GOT3 (cell line): ENCODE data around the gene TTC21A.

Experiments
- DNase-seq: peaks from one replicate; lab custom pipeline; 2025; ENCODE audit warnings: mixed read lengths; lab: John Stamatoyannopoulos, UW

Gene TTC21A

DNA sequence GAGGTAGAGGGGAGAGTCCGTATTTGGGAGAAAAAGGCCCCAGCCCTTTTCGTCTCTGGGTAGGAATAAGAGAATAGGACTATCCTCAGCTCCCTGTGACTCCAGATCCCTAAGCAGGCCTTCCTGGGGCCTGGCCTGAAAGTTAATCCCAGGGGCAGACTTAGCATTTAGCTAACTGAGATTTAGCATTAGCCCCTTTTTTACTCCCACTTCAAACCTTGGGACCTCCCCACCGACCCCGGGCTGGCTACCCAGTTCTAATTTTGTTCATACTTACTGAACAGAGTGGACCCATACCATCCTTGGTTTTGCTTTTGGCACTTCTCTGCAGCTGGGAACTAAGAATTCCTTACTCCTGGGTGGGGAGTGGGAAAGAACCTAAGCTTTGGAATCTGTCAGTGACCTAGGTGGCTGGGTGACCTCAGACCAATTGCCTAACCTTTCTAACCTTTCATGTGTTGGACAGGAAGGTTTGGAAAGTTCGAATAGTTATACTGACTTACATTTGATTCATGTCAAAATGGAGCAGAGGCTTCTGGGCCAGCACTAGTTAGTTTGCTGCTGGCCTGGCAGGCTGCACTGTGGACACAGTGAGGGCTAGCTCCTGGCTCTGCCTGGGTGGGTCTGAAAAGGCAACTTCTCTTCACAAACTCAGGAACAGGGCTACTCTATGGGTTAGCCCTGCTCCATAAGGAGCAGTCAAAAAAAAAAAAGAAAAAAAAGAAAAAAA is 11.6 kb downstream of the TTC21A start:
- DNase-seq, result no peak

DNA sequence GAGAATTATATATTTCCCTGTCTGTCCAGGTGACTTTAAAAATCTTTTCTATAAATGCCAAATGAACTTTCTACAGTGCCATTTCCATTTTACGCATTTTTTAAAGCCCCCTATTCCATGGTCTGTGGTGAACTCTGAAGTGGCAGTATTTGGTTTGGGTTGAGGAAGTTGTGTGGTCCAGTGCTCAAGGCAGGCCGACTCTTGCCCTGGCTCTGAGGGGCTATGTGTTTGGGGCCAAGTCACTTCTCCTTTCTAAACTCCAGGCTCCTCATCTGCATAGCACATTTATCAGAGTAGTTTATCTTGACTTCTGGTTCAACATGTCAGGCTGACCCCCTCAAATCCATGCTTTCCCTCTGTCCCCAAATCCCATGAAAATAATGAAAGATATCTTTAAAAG is 14.1 kb downstream of the TTC21A start:
- DNase-seq, result no peak

DNA sequence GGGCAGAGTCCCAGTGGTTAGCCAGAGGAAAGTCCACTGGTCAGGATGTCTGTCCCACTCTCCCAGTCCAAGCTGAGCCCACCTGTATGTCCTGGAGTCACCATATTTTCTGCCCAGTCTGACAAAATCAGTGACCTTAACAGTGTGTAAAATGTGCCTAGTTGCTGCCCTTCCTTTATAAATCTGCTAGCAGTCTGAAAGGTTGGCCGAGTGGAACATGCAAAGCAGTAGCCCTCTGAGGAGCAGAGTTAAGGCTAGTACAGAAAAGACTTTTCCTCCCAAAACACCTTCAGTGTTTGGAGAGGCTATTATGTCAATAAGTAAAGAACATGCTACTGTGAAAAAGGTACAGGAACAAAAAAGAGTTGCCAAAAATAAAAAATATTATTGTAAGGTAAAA is 15.3 kb downstream of the TTC21A start:
- no peak for DNase-seq

DNA sequence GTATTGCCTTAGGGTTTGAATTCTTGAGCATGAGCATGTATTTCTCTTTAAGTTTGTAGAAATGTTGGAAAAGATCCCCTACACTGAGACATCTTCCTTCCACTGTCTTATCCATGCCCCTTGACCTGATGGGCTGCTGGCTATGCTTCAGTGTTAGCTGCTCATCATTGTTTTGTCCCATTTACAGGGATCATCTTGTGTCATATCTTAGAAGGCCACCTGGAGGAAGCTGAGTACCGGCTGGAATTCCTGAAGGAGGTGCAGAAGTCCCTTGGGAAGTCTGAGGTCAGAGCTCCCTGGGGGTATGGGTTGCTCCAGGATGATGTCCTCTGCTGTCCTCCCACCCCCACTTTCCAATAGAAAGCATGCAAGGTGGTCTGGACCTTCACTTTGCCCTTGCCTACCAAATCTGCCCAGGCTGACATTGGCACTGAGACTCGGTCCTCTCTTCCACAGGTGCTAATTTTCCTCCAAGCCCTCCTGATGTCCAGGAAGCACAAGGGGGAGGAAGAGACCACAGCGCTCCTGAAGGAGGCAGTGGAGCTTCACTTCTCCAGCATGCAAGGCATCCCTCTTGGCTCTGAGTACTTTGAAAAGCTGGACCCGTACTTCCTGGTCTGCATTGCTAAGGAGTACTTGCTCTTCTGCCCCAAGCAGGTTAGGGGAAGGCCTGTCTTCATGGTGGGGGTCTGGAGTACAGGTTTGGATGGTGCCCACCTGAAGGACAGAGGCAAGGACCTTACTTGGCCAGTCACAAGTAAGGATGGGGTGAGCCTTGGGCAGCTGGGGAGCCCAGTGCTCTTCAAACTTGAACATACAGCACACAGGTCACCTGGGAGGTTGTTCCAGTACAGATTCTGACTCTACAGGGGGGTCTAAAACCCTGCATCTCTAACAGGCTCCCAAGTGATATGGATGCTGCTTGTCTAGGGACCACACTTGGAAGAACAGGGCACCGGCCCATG is 17.7 kb downstream of the TTC21A start:
- DNase-seq, result no peak

DNA sequence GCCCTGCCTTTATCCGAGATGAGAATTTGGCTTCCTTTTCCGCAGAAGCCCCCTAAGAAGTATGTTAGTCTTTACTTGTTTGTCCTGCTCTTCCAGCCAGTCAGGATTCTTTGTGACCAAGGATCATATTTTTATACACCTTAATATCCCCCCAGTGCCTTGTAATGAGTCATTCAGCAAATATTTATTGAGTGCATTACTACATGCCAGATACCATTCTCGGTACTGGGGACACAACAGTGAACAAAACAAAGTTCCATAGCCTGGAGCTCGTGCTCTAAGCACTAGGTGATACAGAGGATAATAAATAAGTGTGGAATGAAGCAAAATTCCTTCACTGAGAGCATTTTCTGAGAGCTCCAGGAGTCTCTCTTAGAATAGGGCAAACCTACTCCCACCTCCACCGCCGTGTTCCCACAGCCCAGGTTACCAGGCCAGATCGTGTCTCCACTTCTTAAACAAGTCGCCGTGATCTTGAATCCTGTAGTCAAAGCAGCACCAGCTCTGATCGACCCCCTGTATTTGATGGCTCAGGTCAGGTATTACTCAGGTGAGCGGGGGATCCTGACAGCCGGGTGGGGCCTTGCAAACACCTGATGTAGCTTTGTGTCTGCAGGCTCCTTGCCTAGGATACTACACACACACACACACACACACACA is 18.5 kb downstream of the TTC21A start:
- no peak for DNase-seq

DNA sequence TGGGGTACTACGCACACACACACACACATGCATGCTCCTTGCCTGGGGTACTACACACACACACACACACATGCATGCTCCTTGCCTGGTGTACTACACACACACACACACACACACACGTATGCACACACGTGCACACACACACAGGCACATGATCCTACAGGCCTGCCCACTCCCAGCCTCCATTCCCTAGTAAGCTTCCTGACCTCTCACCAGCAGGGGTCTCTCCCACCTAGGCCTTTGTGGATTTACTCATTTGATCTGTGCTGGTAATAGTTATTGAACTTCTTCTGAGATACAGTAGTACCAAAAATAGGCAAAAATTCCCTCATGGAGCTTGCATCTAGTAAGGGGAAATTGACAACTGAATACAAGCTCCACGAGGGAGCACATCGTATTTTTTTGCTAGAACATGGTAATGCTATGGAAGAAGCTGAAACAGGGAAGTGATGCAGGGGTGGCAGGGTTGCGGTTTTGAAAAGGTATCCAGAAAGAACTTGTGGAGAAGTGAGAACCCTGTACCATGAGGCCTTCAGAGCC is 19.1 kb downstream of the TTC21A start:
- DNase-seq, result no peak

DNA sequence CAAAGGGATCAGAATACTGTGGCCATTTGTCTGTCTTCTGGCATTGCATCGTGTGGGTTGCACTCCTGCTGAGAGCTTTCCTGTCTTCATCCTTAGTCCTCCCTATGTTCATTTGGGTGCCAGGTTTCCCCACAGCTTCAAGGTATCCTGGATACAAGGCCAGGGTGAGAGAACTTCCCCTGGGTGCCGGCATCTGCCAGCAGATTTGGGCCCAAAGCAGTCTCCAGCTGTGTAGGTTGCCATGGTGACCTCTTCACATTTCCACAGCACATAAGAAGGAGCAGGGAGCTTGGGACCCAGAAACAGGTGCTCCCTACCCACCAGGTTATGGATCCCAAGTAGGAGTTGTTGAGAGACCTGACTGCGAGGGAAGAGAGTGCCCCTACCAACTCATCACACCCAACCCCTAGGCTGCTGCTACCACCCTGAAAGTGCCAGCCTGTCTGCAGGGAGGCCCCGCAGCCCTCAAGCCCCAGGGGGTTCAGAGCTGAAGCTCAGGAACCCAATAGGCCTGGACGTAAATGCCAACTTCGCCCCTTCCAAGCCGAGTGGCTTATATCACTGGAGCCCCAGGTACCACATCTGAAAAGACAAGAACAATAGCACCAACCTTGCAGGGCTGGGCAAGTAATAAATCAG is 19.9 kb downstream of the TTC21A start:
- no peak for DNase-seq

DNA sequence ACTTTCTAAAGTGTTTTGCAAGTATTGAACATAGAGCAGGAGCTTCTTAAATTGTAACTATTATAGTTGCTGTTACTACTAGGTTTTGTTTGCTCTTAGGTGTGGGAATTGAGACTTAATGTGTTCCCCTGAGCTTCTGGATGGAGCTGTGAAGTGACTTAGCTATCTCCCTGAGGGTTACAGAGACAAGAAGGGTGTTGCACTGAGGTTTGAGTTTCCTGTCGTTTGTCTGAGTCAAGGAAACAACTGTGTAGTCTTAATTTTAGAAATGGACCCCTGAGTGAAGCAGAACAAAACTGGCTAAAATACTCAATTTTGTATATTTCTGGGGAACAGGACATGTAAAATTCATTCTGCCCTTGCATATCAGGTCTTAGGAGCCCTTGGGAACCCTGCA is 20.4 kb downstream of the TTC21A start:
- no peak for DNase-seq

DNA sequence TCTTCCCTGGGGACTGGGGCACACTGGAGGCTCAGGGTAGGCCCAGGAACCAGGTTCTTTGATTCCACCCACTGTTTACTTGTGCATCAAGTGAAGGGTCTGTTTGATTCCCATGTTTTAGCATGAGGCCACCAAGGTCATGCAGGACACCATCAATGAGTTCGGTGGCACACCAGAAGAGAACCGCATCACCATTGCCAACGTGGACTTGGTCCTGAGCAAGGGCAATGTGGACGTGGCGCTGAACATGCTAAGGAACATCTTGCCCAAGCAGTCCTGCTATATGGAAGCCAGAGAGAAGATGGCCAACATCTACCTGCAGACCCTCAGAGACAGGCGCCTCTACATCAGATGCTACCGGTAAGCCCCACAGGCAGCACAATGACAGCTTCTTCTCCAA is 21.5 kb downstream of the TTC21A start:
- no peak for DNase-seq

DNA sequence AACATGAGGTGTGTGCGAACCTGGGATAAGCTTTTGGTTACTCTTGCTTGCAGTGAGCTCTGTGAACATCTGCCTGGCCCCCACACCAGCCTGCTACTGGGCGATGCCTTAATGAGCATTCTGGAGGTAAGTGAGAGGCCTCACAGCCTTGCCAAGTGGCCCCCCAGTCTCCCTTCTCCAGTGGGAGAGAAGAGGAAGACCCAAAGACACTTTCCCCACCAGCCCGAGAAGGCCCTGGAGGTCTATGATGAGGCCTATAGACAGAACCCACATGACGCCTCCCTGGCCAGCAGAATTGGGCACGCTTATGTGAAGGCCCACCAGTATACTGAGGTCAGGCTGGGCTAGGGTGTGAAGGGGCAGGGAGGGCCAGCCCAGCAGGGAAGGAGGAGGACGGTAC is 22.5 kb downstream of the TTC21A start:
- no peak for DNase-seq

DNA sequence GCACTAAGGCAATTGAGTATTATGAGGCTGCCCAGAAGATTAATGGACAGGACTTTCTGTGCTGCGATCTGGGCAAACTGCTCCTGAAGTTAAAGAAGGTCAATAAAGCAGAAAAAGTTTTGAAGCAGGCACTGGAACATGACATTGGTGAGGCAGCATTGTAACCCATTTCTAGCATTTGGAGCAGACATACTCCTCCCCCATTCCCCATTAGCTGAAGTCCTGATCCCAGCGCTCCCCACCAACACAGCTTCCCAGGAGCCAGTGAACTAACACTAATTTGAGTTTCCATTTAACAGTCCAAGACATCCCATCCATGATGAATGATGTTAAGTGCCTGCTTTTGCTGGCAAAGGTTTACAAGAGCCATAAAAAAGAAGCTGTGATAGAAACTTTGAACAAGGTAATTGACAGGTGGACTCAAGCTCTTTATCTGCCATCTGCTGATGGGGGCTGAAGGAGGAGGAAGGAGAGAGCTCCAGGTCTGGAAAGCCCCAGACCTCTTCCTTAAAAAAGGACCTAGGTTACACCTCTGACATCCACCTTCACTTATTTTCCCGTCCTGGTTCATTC is 23.3 kb downstream of the TTC21A start:
- DNase-seq, result no peak

DNA sequence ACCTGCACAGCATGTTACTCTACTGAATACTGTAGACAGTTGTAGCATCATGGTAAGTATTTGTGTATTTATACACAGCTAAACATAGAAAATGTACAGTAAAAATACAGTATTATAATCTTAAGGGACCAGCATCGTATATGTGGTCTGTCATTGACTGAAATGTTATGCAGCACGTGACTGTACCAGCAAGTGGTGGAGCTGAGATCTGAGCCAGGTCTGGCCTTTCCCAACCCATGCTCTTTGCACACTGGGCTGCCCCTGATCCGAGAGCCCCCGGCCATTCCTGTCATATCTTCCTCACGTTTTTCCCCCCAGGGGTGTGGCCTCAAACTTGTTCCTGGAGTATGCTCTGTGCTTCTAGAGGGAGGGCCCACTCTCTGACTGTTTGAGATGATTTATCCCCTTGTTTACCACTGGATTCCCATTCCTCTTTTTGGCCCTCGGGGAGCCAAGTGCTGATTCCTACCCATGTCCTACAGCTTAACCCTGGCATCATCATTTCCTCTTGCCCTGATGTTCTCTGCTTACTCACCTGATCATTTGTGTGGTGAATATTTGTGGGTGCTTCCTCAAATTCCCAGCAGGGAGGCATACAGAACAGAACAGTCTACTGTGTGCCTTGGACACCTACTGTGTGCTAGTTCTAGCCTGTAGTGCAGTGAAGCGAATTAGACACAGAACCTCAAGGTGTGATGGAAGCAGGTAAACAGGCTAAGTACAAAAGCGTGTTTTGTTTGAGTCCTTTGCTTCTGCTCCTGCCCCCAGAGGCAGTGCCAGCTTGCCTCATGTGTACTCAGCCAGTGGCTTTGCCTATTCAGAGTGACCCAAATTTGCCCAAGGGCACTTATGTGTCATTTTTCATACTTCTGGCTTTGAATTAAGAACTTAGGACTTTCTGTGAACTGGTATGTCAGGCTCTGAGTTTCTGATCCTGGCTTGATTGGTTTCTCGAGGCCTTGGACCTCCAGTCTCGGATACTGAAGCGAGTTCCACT is 24.9 kb downstream of the TTC21A start:
- DNase-seq, result no peak

DNA sequence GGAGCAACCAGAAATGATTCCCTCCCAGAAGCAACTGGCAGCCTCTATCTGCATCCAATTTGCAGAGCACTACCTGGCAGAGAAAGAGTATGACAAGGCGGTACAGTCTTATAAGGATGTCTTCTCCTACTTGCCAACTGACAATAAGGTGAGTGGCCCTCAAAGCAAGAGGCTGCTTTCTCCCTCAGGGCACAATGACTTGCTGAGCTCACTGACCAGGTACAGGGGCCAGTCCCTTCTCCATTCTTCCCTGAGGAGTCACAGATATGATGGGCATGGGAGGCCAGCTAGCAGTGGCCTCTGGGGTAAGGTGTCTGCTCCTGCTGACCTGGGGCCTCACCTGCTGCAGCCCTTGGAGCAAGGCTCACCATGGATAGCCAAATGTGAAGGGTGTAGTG is 25.6 kb downstream of the TTC21A start:
- no peak for DNase-seq

DNA sequence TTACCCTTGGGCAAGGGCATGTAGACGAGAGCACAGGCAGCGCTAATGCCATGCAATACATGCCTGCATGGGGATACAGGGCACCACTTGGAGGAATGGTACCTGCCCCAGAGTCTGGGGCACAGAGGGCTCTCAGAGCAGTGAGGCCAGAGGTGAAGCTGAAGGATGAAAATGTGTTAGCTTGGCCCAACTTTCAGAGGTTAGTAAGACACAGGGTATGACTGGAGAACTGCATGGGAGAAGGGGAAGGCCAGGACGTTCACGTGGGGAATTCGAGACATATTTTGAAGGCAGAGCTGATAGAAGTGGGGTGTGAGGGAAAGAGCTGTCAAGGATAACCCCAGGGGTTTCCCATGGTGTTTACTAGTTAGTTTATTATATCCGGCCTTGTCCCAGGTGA is 26.3 kb downstream of the TTC21A start:
- no peak for DNase-seq

DNA sequence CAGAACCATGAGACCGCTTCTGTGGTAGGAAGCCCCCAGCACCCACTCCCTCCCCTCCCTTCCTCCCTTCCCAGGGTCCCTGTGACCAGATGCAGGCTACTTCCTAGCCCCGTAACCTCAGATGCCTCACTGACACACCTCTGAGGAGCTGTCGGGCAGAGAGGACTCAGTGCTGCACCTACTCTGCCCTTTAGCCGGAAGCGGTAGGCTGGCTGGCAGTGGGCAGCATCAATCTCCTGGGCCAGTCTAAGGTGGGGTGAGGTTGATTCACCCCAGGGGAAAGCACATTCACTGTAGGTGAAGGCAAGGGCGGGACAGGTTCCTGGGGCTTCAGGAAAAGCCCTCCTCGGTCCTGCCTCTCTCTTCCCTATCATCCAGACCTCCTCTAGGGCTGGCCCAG is 26.8 kb downstream of the TTC21A start:
- DNase-seq, result no peak

DNA sequence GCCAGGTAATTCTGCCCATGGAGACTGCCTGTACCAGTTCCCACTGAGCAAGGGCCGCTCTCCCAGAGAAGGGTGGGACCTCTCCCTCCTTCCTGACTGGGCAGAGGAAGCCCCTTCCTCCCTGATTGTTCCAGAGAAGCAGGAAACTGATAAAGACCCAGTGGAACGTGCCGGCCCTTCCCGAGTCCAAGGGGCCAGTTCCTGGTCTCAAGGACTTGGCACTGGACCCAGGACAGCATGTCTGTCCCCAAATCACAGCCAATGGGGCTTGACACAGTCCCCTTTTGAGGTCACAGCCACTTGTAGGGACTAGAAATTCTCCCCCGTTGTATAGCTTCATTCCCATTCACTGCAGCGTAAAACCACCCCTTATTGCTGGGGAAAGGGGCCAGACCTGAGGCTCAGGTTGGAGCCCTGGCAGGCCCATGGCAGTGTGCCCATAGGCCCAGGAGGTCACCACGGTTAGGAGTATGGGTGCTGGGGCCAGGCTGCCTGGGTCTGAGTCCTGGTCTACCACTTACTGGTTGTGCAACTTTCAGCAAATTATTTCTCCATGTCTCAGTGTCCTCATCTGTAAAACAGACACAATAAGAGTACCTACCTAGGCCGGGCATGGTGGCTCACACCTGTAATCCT is 27.8 kb downstream of the TTC21A start:
- DNase-seq, result no peak

DNA sequence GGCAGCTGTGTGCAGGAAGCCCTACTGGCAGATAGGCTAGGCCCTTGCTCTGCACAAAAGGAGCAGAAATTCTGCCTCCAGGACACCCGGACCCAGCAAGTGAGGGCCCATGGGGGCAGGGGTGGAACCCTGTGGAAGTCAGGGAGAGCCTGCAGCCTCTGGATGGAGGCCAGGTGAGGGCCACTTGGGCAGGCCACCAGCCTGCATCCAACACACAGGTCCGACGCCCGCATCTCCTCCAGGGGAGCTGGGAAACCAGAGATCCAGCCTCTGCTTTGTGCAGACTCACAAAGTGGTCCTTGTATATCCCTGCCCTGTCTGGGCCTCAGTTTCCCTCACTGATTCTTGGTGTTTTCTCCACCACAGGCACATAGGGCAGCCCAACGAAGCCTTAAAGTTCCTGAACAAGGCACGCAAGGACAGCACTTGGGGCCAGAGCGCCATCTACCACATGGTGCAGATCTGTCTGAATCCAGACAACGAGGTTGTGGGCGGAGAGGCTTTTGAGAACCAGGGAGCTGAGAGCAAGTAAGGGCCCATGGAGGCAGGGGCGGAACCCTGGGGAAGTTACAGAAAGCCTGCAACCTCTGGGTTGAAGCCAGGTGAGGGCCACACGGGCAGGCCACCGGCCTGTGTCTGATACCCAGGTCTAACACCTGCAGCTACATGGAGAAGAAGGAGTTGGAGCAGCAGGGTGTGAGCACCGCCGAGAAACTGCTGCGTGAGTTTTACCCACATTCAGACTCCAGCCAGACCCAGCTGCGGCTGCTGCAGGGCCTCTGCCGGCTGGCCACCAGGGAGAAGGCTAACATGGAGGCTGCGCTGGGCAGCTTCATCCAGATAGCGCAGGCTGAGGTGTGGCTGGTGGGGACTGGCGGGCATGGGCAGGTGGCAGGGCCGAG is 29.3 kb downstream of the TTC21A start:
- DNase-seq, result no peak

DNA sequence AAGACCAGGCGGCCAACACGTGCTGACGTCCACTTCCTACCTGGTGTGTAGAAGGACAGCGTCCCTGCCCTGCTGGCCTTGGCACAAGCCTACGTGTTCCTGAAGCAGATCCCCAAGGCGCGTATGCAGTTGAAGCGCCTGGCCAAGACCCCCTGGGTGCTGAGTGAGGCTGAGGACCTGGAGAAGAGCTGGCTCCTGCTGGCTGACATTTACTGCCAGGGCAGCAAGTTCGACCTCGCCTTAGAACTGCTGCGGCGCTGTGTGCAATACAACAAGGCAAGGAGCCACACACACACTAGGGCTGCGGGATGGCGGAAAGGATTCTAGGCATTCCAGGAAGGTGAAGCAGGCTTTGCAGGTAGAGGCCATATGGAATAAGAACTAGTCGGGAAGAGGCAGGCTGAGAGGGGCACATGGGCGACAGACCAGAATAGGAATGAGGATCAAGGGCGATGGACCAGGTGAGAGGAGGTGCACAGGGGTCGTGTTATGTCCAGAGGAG is 30.0 kb downstream of the TTC21A start:
- DNase-seq, result no peak
